HG03064 (cell line): ENCODE measurements around the gene IL1R1.
"Not testable (repeated sequence)": the region's sequence is repeated elsewhere in the genome, so short reads cannot be mapped to it uniquely, and the experiment has no call there.

Experiments
- ATAC-seq: cut with Tn5 transposase; IDR thresholded peaks from one replicate; pipeline ENCODE4 v1.9.1; 2021; ENCODE audit warnings: low read depth; ENCODE audit not compliant: unreplicated experiment

IL1R1 gene

GRCh38 chr2:102141970-102142828, at the start of gene IL1R1:
TSS of gene IL1R1 (plus strand) at chr2:102142746. CDS start at chr2:102157725, 14,979 bp downstream.
- ATAC-seq = no peak

GRCh38 chr2:102093662-102094061, 48.9 kb upstream of the IL1R1 start:
- ATAC-seq = no peak

- ATAC-seq = no peak
Measured at GRCh38 chr2:102094917-102095316, 47.6 kb upstream of the IL1R1 start.

- ATAC-seq = no peak
Measured at GRCh38 chr2:102096103-102096502, 46.4 kb upstream of the IL1R1 start.

GRCh38 chr2:102098756-102099155, 43.8 kb upstream of the IL1R1 start:
- ATAC-seq = no peak

- ATAC-seq = no peak
Measured at GRCh38 chr2:102099536-102100298, 42.8 kb upstream of the IL1R1 start.

GRCh38 chr2:102100371-102101096, 42.0 kb upstream of the IL1R1 start:
- ATAC-seq = no peak

- ATAC-seq = no peak
Measured at GRCh38 chr2:102101097-102101848, 41.3 kb upstream of the IL1R1 start.

- ATAC-seq = no peak
Measured at GRCh38 chr2:102101849-102102635, 40.5 kb upstream of the IL1R1 start.

GRCh38 chr2:102102636-102102948, 40.0 kb upstream of the IL1R1 start:
- not testable (repeated sequence) for ATAC-seq

- ATAC-seq = no peak
Measured at GRCh38 chr2:102103284-102103683, 39.3 kb upstream of the IL1R1 start.

GRCh38 chr2:102103992-102104871, 38.3 kb upstream of the IL1R1 start:
- ATAC-seq = peak; percentile 83

- ATAC-seq = no peak
Measured at GRCh38 chr2:102106133-102106556, 36.4 kb upstream of the IL1R1 start.

GRCh38 chr2:102106813-102107740, 35.5 kb upstream of the IL1R1 start:
- ATAC-seq = not testable (repeated sequence)

GRCh38 chr2:102107741-102108070, 34.8 kb upstream of the IL1R1 start:
- no peak for ATAC-seq

- no peak for ATAC-seq
Measured at GRCh38 chr2:102109016-102109415, 33.5 kb upstream of the IL1R1 start.

- no peak for ATAC-seq
Measured at GRCh38 chr2:102110171-102110570, 32.4 kb upstream of the IL1R1 start.
